ENCODE measurements around the gene CYBA.

Gene CYBA

GRCh38 chr16:88642881-88643643 is 7.8 kb downstream of the CYBA start:
- DNase-seq = no peak

- DNase-seq = no peak
Measured at GRCh38 chr16:88640498-88641247, 10.2 kb downstream of the CYBA start.

DNA sequence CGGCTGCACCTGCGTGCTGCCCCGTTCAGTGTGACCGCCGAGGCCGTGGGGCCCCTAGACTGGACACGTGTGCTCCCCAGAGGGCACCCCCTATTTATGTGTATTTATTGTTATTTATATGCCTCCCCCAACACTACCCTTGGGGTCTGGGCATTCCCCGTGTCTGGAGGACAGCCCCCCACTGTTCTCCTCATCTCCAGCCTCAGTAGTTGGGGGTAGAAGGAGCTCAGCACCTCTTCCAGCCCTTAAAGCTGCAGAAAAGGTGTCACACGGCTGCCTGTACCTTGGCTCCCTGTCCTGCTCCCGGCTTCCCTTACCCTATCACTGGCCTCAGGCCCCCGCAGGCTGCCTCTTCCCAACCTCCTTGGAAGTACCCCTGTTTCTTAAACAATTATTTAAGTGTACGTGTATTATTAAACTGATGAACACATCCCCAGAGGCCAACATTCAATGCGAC is 10.8 kb downstream of the CYBA start:
- no peak for DNase-seq

DNA sequence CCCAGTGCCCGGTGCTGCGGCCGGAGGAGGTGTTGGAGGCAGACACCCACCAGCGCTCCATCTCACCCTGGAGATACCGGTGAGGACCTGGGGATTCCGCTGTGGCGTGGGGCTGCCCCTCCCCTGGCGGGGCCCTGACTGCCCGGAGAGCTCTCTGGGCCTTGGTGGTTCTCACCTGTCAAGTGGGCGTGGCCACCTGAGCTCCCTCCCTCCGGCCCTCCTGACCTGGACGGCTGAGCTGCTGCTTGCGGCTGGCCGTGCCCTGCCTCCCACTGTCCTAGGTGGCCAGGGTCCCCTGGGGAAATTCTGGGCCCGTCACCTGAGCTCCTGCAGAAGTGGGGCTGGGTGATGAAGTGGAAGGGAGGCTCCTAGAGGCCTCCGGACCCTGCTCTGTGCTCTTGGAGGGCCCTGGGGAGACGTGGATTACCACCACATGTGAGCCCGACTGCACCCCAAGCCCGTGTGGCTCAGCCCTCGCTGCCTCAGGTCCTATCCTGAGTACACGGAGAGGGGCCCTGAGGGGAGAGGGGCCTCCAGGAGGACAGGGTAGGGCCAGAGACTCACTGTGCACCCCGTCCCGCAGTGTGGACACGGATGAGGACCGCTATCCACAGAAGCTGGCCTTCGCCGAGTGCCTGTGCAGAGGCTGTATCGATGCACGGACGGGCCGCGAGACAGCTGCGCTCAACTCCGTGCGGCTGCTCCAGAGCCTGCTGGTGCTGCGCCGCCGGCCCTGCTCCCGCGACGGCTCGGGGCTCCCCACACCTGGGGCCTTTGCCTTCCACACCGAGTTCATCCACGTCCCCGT is 11.4 kb downstream of the CYBA start:
- DNase-seq = no peak

DNA sequence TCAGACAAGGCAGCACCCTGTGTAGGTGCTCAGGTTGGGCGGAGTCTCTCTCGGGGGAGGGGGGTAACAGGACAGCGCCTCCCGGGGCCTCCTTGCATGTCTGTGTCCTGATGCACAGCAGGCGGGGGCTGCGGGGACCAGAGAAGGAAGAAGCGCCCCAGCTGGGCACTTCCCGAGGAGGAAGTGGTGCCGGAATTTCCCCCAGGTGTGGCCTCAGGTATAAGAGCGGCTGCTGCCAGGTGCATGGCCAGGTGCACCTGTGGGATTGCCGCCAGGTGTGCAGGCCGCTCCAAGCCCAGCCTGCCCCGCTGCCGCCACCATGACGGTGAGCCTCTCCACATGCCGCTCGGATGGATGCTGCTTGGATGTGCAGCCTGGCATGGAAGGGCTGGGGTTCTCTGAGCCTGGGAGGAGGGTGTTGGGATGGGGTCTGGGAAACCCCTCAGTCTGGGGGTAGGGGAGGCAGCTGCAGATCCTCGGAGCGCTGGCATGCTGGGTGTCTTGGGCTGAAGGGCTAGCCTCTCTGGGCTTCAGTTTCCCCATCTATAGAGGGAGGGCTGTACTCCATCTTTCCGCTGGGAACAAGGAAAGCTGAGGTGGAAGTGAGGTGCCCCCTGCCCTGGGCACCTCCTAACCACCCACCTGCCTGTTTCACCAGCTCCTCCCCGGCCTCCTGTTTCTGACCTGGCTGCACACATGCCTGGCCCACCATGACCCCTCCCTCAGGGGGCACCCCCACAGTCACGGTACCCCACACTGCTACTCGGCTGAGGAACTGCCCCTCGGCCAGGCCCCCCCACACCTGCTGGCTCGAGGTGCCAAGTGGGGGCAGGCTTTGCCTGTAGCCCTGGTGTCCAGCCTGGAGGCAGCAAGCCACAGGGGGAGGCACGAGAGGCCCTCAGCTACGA is 12.3 kb downstream of the CYBA start, which contains the start of gene IL17C:
IL17C (plus strand) TSS at position 250 of the 908 bp plus-strand sequence; CDS start at position 320, 70 bp downstream.
- no peak for DNase-seq

- no peak for DNase-seq
Measured at GRCh38 chr16:88636488-88637265, 14.2 kb downstream of the CYBA start.

DNA sequence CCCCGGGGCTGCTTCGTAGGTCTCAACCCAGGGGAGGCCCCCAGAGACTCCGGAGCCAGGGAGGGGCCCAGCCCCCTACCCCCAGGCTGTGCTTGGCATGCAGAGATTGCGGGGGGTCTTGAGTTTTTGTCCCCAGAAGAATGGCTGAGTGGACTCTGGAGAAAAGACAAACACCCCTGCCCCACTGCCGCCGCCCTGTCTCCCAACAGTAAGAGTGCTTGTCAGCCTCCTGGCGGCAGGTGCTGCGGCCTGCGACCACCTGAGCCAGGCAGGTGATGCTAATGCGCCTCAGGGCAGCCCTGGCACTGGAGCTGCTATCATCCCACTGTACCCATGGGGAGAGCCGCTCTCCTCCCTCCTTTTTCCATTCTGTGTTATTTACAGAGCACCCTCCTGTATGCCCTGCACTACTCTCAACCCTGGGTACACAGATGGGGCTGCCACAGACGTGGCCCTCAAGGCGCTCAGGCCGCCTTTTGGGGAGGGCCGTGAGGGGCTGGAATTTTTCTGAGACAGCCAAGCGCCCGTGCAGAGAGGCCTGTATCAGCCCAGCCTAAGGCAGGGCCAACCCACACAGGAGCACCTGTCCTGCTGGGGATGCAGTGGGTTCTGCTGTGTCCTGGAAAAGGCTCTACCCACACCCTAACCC is 15.1 kb downstream of the CYBA start:
- no peak for DNase-seq

- no peak for DNase-seq
Measured at GRCh38 chr16:88634994-88635670, 15.7 kb downstream of the CYBA start.

DNA sequence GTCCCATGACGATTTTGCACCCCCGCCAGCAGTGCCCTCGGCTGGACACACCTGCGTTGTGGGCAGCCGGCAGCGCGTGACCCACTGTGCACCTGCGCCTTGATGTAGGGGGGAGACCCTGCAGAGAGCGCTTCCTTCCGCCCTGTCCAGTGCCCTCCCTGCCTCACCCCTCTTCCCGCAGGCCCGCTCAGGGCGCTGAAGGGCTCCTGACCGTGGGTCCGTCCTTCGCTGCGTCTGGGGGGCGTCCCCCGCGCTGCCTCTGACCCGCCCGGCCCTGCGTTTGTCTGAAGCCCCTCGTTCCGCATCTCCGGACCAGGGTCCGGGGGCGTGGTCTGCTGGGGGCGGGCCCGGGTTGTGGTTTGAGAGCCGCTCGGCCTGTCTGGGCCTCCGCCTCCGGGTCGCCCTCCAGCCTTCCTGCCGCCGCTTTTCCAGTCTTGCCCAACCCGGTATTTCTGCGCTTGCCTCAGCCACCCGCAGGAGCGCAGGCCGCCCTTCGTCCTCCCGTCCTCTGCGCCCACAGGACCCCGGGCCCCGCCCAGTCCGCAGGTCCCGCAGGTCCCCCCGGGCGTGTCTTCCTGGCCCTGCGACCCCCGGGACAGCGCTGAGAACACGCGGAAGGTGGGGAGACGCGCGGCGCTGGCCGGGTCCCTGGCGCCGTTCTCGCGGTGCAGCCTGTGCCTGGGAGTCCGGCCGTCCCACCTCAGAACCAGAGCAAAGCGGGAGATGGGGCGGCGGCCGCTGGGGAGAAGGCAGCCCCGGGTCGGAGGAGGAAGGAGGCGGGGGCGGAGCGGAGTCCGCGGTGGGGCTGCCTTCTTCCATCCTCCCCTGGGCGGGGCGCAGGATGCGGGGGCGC is 16.5 kb downstream of the CYBA start:
- no peak for DNase-seq

GRCh38 chr16:88633684-88634140 is 17.1 kb downstream of the CYBA start:
- no peak for DNase-seq

GRCh38 chr16:88632587-88632930 is 18.3 kb downstream of the CYBA start:
- no peak for DNase-seq

- DNase-seq = no peak
Measured at GRCh38 chr16:88631920-88632586, 18.8 kb downstream of the CYBA start.

DNA sequence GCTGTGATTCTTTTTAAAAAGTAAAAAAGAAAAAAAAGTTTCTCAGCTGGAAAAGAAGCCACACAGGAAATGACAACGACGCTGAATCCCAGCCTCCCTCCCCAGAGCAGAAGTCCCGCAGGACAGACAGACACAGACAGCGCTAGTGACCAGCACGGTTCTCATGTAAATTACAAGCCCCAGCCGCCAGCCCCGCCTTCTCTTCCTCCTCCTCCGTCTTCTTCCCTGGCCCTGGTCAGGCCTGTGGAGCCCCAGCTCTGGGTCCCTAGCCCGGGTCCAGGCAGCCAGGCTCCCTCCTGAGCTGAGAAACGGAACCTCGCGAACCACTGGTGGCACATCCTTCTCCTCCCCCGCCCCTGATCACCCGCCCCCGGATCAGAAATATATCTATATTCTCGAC is 19.5 kb downstream of the CYBA start:
- DNase-seq = no peak

GRCh38 chr16:88630941-88631340 is 19.9 kb downstream of the CYBA start:
- DNase-seq = no peak

- no peak for DNase-seq
Measured at GRCh38 chr16:88630433-88630832, 20.4 kb downstream of the CYBA start.

- no peak for DNase-seq
Measured at GRCh38 chr16:88629835-88630234, 21.0 kb downstream of the CYBA start.

GRCh38 chr16:88628512-88628974 is 22.3 kb downstream of the CYBA start:
- DNase-seq = no peak

Measured in NCI-H2227 treated with DMSO at 0.1 percent for 48 hours (cell line).